SH-SY5Y (cell line): Measurements from ENCODE around the gene FOXN3.

Experiments
- GATA2 ChIP-seq: IDR thresholded peaks from 2 replicates; pipeline ENCODE4 v1.6.1; 2011; ENCODE audit warnings: mild to moderate bottlenecking, low read depth, low read length
- GATA3 ChIP-seq: IDR thresholded peaks from 2 replicates; pipeline ENCODE4 v1.6.1; 2011; ENCODE audit warnings: low read depth, mild to moderate bottlenecking, low read length, moderate library complexity

- TF ChIP-seq GATA2 = no peak
- no peak for TF ChIP-seq GATA3
Measured at GRCh38 chr14:89331398-89331797, 85.6 kb downstream of the FOXN3 start.
